ENCODE data around the gene SIX3. TPM values are rescaled to one million over a fixed set of nuclear protein-coding genes. Genes with fewer than 3 reads are reported as not detected.
A peak's percentile ranks its signal among the peaks of the same experiment; 100 is the strongest.

The SIX3 gene
- total and polyA plus RNA-seq, 2 experiments from 2014 or later = not detected

DNA sequence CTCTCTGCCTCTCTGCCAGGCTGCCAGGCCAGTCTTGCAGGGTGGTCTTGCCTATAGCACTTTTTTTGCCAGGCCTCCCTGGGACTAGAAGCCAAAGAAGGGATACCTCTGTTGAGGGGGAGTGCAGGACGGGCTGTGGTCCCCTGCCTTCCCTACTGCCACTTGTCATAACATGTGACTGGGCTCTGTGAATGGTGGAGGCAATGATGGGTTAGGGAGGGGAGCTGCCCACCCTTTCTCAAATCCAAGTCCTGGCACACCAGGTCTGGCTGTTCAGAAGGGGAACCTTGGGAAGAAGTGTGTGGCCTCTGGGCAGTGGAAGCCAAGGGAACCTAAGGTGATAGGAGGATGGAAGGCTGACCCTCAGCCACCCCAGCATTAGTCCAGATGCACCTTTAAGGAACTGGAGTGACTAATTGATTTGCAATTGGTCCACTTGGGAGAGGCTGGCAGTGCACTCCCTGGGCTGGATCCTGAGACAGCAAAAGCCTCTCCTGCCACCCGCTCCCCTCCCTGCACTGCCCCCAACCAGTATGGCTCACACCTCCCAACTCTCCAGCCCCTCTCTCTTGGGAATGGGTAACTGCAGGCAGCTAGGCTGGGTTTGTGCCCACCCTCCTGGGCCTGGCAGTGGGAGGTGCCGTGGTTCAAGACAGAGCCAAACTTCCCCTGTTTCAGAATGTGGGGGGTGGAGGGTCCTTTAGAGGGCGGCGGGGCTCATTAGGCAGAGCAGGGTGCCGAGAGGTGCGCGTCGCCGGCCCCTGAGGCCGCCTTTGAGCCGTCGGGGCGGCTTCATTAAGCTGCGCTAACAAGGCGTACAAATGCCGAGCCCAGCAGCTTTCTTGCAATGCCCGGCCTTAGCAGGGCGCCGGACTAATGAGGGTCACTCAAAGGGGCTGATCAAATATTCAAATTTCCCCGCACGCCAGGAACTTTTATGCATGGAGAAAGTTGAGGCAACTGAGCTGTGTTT, 4.5 kb upstream of the SIX3 start:
- in situ Hi-C loops (cut with MboI) = no loop called here
- Histone ChIP-seq H3K4me3 (no peak overlapping the region), H3K79me2 (ENCODE audit: insufficient read depth) (no peaks in the 10 kb centered on the region), H3K9me2 (ENCODE audit: insufficient read depth) (no peaks in the 10 kb centered on the region), H3F3A (ENCODE audit: insufficient read depth) (no peaks in the 10 kb centered on the region), H2AFZ (no peak overlapping the region), H3K27ac (no peak overlapping the region), H3K9me3 (ENCODE audit: low read depth) (no peaks in the 10 kb centered on the region), H3K36me3 (ENCODE audit: low read depth) (no peaks in the 10 kb centered on the region), H3K4me2 (ENCODE audit: unreplicated experiment) (peak overlapping the region; percentile 59), H3K4me1 (ENCODE audit: insufficient read depth) (peaks cover 4% of the 10 kb centered on the region; the same call in 1 of the 2 replicates), H4K20me1 (ENCODE audit: insufficient read depth) (no peaks in the 10 kb centered on the region), H3K9ac (no peak overlapping the region), H3K27me3 (replicated peaks; ENCODE audit: insufficient read depth) (peaks cover 98% of the 10 kb centered on the region)
- 15 to 18% methylated on average over 14 to 22 of the region's 22 CpGs for WGBS, 2 experiments (ENCODE audit: low coverage in 1 of 2, low lambda C conversion rate in 2 of 2, missing lambda C conversion rate in 2 of 2)
- TF ChIP-seq EZH2phosphoT487 (IDR thresholded peaks at IDR 0.05; ENCODE audit: insufficient read depth, low read depth) (no peak), EZH2 (IDR thresholded peaks at IDR 0.05; ENCODE audit: insufficient read depth, poor library complexity, severe bottlenecking) (peak; percentile 8)
- DNase-seq = no peak

GRCh38 chr2:44937688-44938240, 3.7 kb upstream of the SIX3 start:
- Histone ChIP-seq H3K79me2 (ENCODE audit: insufficient read depth) (no peaks in the 10 kb centered on the region), H3K4me1 (ENCODE audit: insufficient read depth) (peaks cover 4% of the 10 kb centered on the region; the same call in 1 of the 2 replicates), H4K20me1 (ENCODE audit: insufficient read depth) (no peaks in the 10 kb centered on the region), H3K9me3 (ENCODE audit: low read depth) (no peaks in the 10 kb centered on the region), H3K27ac (no peak overlapping the region), H3K4me2 (ENCODE audit: unreplicated experiment) (peak overlapping the region; percentile 59), H3K27me3 (replicated peaks; ENCODE audit: insufficient read depth) (peaks cover 93% of the 10 kb centered on the region), H3K36me3 (ENCODE audit: low read depth) (no peaks in the 10 kb centered on the region), H3F3A (ENCODE audit: insufficient read depth) (no peaks in the 10 kb centered on the region), H3K4me3 (peak overlapping the region; percentile 36; the same call in 1 of the 2 replicates), H3K9ac (no peak overlapping the region), H3K9me2 (ENCODE audit: insufficient read depth) (no peaks in the 10 kb centered on the region), H2AFZ (peak overlapping the region; percentile 28; the same call in 1 of the 2 replicates)
- peak; percentile 31 for DNase-seq
- in situ Hi-C loops (cut with MboI) = no loop called here
- TF ChIP-seq EZH2phosphoT487 (IDR thresholded peaks at IDR 0.05; ENCODE audit: insufficient read depth, low read depth) = no peak
- TF ChIP-seq EZH2 (IDR thresholded peaks at IDR 0.05; ENCODE audit: insufficient read depth, poor library complexity, severe bottlenecking) = no peak
- 4 to 7% methylated on average over 14 to 34 of the region's 35 CpGs for WGBS, 2 experiments (ENCODE audit: low coverage in 1 of 2, low lambda C conversion rate in 2 of 2, missing lambda C conversion rate in 2 of 2)

GRCh38 chr2:44938287-44939105, 3.0 kb upstream of the SIX3 start:
- H3K9me3 ChIP-seq (ENCODE audit: low read depth) = no peaks in the 10 kb centered on the region
- peak; percentile 43 for DNase-seq
- H3F3A ChIP-seq (ENCODE audit: insufficient read depth) = no peaks in the 10 kb centered on the region
- H3K9ac ChIP-seq = no peak overlapping the region
- H3K4me2 ChIP-seq (ENCODE audit: unreplicated experiment) = no peak overlapping the region
- peaks cover 93% of the 10 kb centered on the region for H3K27me3 ChIP-seq (replicated peaks; ENCODE audit: insufficient read depth)
- no peak overlapping the region for H2AFZ ChIP-seq
- H3K9me2 ChIP-seq (ENCODE audit: insufficient read depth) = no peaks in the 10 kb centered on the region
- H3K27ac ChIP-seq = no peak overlapping the region
- TF ChIP-seq EZH2phosphoT487 (IDR thresholded peaks at IDR 0.05; ENCODE audit: insufficient read depth, low read depth) (peak; percentile 53), EZH2 (IDR thresholded peaks at IDR 0.05; ENCODE audit: insufficient read depth, poor library complexity, severe bottlenecking) (peak; percentile 96)
- H3K79me2 ChIP-seq (ENCODE audit: insufficient read depth) = no peaks in the 10 kb centered on the region
- WGBS, 2 experiments (ENCODE audit: low coverage in 1 of 2, low lambda C conversion rate in 2 of 2, missing lambda C conversion rate in 2 of 2) = 5 to 6% methylated on average over 50 to 58 of the region's 62 CpGs
- peak overlapping the region; percentile 36; the same call in 1 of the 2 replicates for H3K4me3 ChIP-seq
- peaks cover 4% of the 10 kb centered on the region; the same call in 1 of the 2 replicates for H3K4me1 ChIP-seq (ENCODE audit: insufficient read depth)
- H4K20me1 ChIP-seq (ENCODE audit: insufficient read depth) = no peaks in the 10 kb centered on the region
- in situ Hi-C loops (cut with MboI) = no loop called here
- no peaks in the 10 kb centered on the region for H3K36me3 ChIP-seq (ENCODE audit: low read depth)

Measured in GM23248 (cell line).